ENCODE data around the gene ICAM5. TPM values are rescaled to one million over a fixed set of nuclear protein-coding genes. Genes with fewer than 3 reads are reported as not detected.
A peak's percentile ranks its signal among the peaks of the same experiment; 100 is the strongest.

Gene ICAM5
- total and polyA plus RNA-seq, 9 of the 15 experiments (the other 6 are each of a cell fraction or from before 2014, with no cell fraction given), result 0.10 to 114 (median 13.7) TPM

- TF ChIP-seq KAT7 (CRISPR knock-in tag; IDR thresholded peaks at IDR 0.05; ENCODE audit: borderline replicate concordance), result no peak; the same call in 1 of the 2 replicates
- TF ChIP-seq ZNF780A (CRISPR knock-in tag; IDR thresholded peaks at IDR 0.05), result no peak
- no peak for TF ChIP-seq RBM17 (IDR thresholded peaks at IDR 0.05; ENCODE audit: borderline replicate concordance, low read depth, low read length)
- TF ChIP-seq RFX5 (IDR thresholded peaks at IDR 0.05; ENCODE audit: low read depth, low read length), result no peak
- no peak for TF ChIP-seq HDGF (IDR thresholded peaks at IDR 0.05)
- TF ChIP-seq ELF2 (CRISPR knock-in tag; IDR thresholded peaks at IDR 0.05), result no peak
- no peak for TF ChIP-seq NR2C2 (CRISPR knock-in tag; IDR thresholded peaks at IDR 0.05)
- peak; percentile 90 for TF ChIP-seq NR2C2 (tag; IDR thresholded peaks at IDR 0.05)
- TF ChIP-seq KDM2B (CRISPR knock-in tag; IDR thresholded peaks at IDR 0.05), result peak; percentile 82; the same call in 1 of the 2 replicates
- peak; percentile 37 for TF ChIP-seq CTCFL (IDR thresholded peaks at IDR 0.05; ENCODE audit: borderline replicate concordance, insufficient read depth, low read depth, low read length, poor library complexity, severe bottlenecking)
- TF ChIP-seq CREM (IDR thresholded peaks at IDR 0.05; ENCODE audit: low read depth), result peak; percentile 48; the same call in 1 of the 2 replicates
- TF ChIP-seq ZNF232 (CRISPR knock-in tag; IDR thresholded peaks at IDR 0.05), result no peak
- no peak for TF ChIP-seq COPS2 (conservative IDR thresholded peaks at IDR 0.05)
- no peak for TF ChIP-seq ZNF512 (tag; IDR thresholded peaks at IDR 0.05)
- TF ChIP-seq ERF (CRISPR knock-in tag; IDR thresholded peaks at IDR 0.05), result no peak
- TF ChIP-seq ZNF121 (CRISPR knock-in tag; conservative IDR thresholded peaks at IDR 0.05), result peak; percentile 43; the same call in 1 of the 2 replicates
- peak; percentile 40 for TF ChIP-seq SMAD1 (IDR thresholded peaks at IDR 0.05; ENCODE audit: low read depth, low read length, partially characterized antibody)
- TF ChIP-seq NBN (IDR thresholded peaks at IDR 0.05; ENCODE audit: low read depth), result no peak
- peak; percentile 38; the same call in 1 of the 2 replicates for TF ChIP-seq CREB3L1 (IDR thresholded peaks at IDR 0.05; ENCODE audit: borderline replicate concordance, low read depth)
- TF ChIP-seq SAFB (IDR thresholded peaks at IDR 0.05; ENCODE audit: borderline replicate concordance, low read depth, low read length), result no peak
- no peak for TF ChIP-seq SRSF9 (IDR thresholded peaks at IDR 0.05; ENCODE audit: borderline replicate concordance, low read depth, low read length)
- TF ChIP-seq ZNF785 (CRISPR knock-in tag; IDR thresholded peaks at IDR 0.05), result no peak
- TF ChIP-seq POLR2AphosphoS5 (IDR thresholded peaks at IDR 0.05; ENCODE audit: control insufficient read depth, insufficient read depth, low read depth, low read length), result peak; percentile 51; the same call in 1 of the 2 replicates
- no peak for TF ChIP-seq POLR3G (IDR thresholded peaks at IDR 0.05; ENCODE audit: extremely low read depth, insufficient read length, insufficient replicate concordance)
Observed at GRCh38 chr19:10270616-10271394, 18.9 kb upstream of the ICAM5 start, which contains the start of gene ICAM1 (continued).

All from K562 (cell line).